B cell (primary cell): ENCODE results near the gene EP400. TPM values are rescaled to one million over a fixed set of nuclear protein-coding genes. Genes with fewer than 3 reads are reported as not detected.

ENCODE experiments used
- ATAC-seq: fragments of 200-7000 bp; cut with Tn5 transposase; one replicate; pipeline ENCODE4 v1.10.0; 2021; ENCODE audit warnings: low read depth, mild to moderate bottlenecking, moderate number of reproducible peaks, moderate library complexity
- CTCF ChIA-PET: fragments of 350-600 bp; sonication (Branson Sonifier 250); formaldehyde crosslinking; loops from one replicate; lab custom pipeline; 2021; ENCODE audit warnings: antibody characterized with exemption, inconsistent platforms; lab: Charles Lee
- POLR2A ChIA-PET: fragments of 350-600 bp; sonication (Branson Sonifier 250); formaldehyde crosslinking; loops from one replicate; lab custom pipeline; 2021; ENCODE audit warnings: antibody characterized with exemption; lab: Charles Lee
- DNase-seq: peaks from one replicate; pipeline ENCODE4 v3.0.0; 2013
- H2AFZ ChIP-seq: 2 replicates; pipeline ENCODE4 v1.6.1; 2012; ENCODE audit warnings: mild to moderate bottlenecking, low read depth, low read length; ENCODE audit not compliant: insufficient read depth, poor library complexity, severe bottlenecking
- H3K27ac ChIP-seq, 2 donors: 1 replicate in 1 of 2; 2 replicates in 1 of 2; pipeline ENCODE4 v1.5.1; 2012 to 2013; ENCODE audit warnings: low read length in 2 of 2, mild to moderate bottlenecking in 2 of 2, moderate library complexity in 1 of 2
- H3K27me3 ChIP-seq, 4 experiments: fragments of 200-600 bp in 1 of 4; sonication (generic) in 1 of 4; replicated peaks in 1 of 4; 1 replicate in 2 of 4; 2 replicates in 2 of 4; pipeline versions ENCODE4 v1.6.1 to v1.7.0; 2013 to 2016; ENCODE audit warnings: low read length in 3 of 4, mild to moderate bottlenecking in 2 of 4, mixed read lengths in 1 of 4, moderate library complexity in 1 of 4; ENCODE audit not compliant: insufficient read depth in 4 of 4, control insufficient read depth in 3 of 4; ENCODE audit errors: control extremely low read depth in 1 of 4
- H3K36me3 ChIP-seq, 2 experiments: replicated peaks in 1 of 2; 1 replicate in 1 of 2; 2 replicates in 1 of 2; pipeline versions ENCODE4 v1.6.1 to v1.7.1; 2013; ENCODE audit warnings: low read length in 1 of 2; ENCODE audit not compliant: insufficient read depth in 2 of 2, control insufficient read depth in 1 of 2; ENCODE audit errors: control extremely low read depth in 1 of 2, extremely low read depth in 1 of 2
- H3K4me1 ChIP-seq, 2 donors: fragments of 200-600 bp in 1 of 2; sonication (generic) in 1 of 2; 1 replicate in 1 of 2; 2 replicates in 1 of 2; pipeline versions ENCODE4 v1.5.1 to v1.6.1; 2013 to 2017; ENCODE audit warnings: low read length in 2 of 2; ENCODE audit not compliant: control insufficient read depth in 2 of 2, insufficient read depth in 2 of 2
- H3K4me2 ChIP-seq: replicated peaks from 2 replicates; pipeline ENCODE3; 2012; ENCODE audit warnings: mild to moderate bottlenecking, low read depth, low read length; ENCODE audit not compliant: poor library complexity, severe bottlenecking
- H3K4me3 ChIP-seq, 5 experiments: fragments of 200-600 bp in 1 of 5; sonication (generic) in 1 of 5; 1 replicate in 3 of 5; 2 replicates in 2 of 5; pipeline versions ENCODE4 v1.5.1 to v1.7.0; 2011 to 2016; ENCODE audit warnings: low read length in 4 of 5, mild to moderate bottlenecking in 4 of 5, low read depth in 2 of 5, control low read depth in 1 of 5, moderate library complexity in 1 of 5; ENCODE audit not compliant: insufficient read depth in 1 of 5; ENCODE audit errors: control extremely low read depth in 1 of 5, extremely low read depth in 1 of 5
- H3K79me2 ChIP-seq: fragments of 200-600 bp; sonication (generic); one replicate; pipeline ENCODE4 v1.6.0; 2016; ENCODE audit warnings: low read length; ENCODE audit not compliant: control insufficient read depth, insufficient read depth
- H3K9ac ChIP-seq: fragments of 200-600 bp; sonication (generic); 2 replicates; pipeline ENCODE4 v1.6.1; 2017; ENCODE audit warnings: mild to moderate bottlenecking, low read length, moderate library complexity
- H3K9me3 ChIP-seq, 3 donors: one replicate each; pipeline versions ENCODE4 v1.6.1 to v1.7.1; 2013; ENCODE audit warnings: low read length in 2 of 3; ENCODE audit not compliant: control insufficient read depth in 2 of 3, insufficient read depth in 1 of 3; ENCODE audit errors: control extremely low read depth in 1 of 3
- H4K20me1 ChIP-seq: 2 replicates; pipeline ENCODE4 v1.6.0; 2012; ENCODE audit warnings: mild to moderate bottlenecking, low read length; ENCODE audit not compliant: insufficient read depth, control insufficient read depth, poor library complexity, severe bottlenecking
- H3K27ac Mint-ChIP-seq: one replicate; pipeline ENCODE4 v1.8.0; 2021; ENCODE audit warnings: mixed read lengths
- H3K27me3 Mint-ChIP-seq: one replicate; pipeline ENCODE4 v1.8.0; 2021; ENCODE audit warnings: mixed read lengths
- H3K4me1 Mint-ChIP-seq: one replicate; pipeline ENCODE4 v1.8.0; 2021; ENCODE audit warnings: mixed read lengths
- H3K4me3 Mint-ChIP-seq: one replicate; pipeline ENCODE4 v1.8.0; 2021; ENCODE audit warnings: mixed read lengths
- H3K9me3 Mint-ChIP-seq: one replicate; pipeline ENCODE4 v1.8.0; 2022; ENCODE audit warnings: mixed read lengths; ENCODE audit not compliant: insufficient read depth
- CTCF ChIP-seq: fragments of 200-600 bp; IDR thresholded peaks from one replicate; pipeline ENCODE4 v1.8.0; 2022; ENCODE audit warnings: antibody characterized with exemption, mild to moderate bottlenecking
- EZH2 ChIP-seq: IDR thresholded peaks from 2 replicates; pipeline ENCODE4 v1.6.1; 2012; ENCODE audit warnings: borderline replicate concordance, low read depth, mild to moderate bottlenecking, moderate library complexity, low read length; ENCODE audit not compliant: insufficient read depth, poor library complexity, severe bottlenecking
- WGBS: methylation state at CpG from one replicate; pipeline ENCODE4 v1.1.5; 2013; ENCODE audit warnings: missing lambda C conversion rate; ENCODE audit not compliant: insufficient coverage; 5-methylcytosine and 5-hydroxymethylcytosine counted together
- intact Hi-C: fragments of 100-400 bp; cut with micrococcal nuclease; formaldehyde crosslinking; loops from one replicate; pipeline ENCODE4 v1.10.0; 2022
- polyA plus RNA-seq: library from polyadenylated mRNA; depleted of rRNA; stranded (reverse); fragments of >200 nt; gene quantifications from 2 replicates; pipeline ENCODE4 v1.2.3, GENCODE V29; 2012
- total RNA-seq, 2 donors: library from RNA; stranded (reverse); fragments of 120-200 nt in 1 of 2; gene quantifications; 1 replicate in 1 of 2; 2 replicates in 1 of 2; pipeline versions ENCODE4 v1.2.3 to v1.2.4, GENCODE V29; 2013 to 2022

EP400 gene
- total and polyA plus RNA-seq, 2 donors (not counting 1 experiment from before 2014, with no cell fraction given) = 17.3 to 82.2 TPM

GRCh38 chr12:132089407-132089910 is 139.7 kb downstream of the EP400 start:
- no peak overlapping the region for H3K4me3 Mint-ChIP-seq
- ChIA-PET POLR2A (no interaction called here), CTCF (no interaction called here)
- Histone ChIP-seq H3K79me2 (peaks cover 21% of the 10 kb centered on the region), H3K27ac (no peak overlapping the region), H3K4me2 (no peak overlapping the region), H3K9me3 (no peaks in the 10 kb centered on the region), H2AFZ (no peak overlapping the region), H3K27me3 (no peaks in the 10 kb centered on the region), H3K9ac (no peak overlapping the region), H3K4me1 (peaks cover 8 to 21% of the 10 kb centered on the region in 2 donors), H3K36me3 (peaks cover 2 to 6% of the 10 kb centered on the region in 2 experiments), H4K20me1 (no peaks in the 10 kb centered on the region), H3K4me3 (no peak overlapping the region)
- WGBS = no CpG with 5 or more reads among the region's 4 CpGs
- intact Hi-C loops = loop anchor here (10.0 kb wide), 1 partner anchor 1215 kb away; the partner anchor contains the start of gene RAN
- no peaks in the 10 kb centered on the region for H3K27me3 Mint-ChIP-seq
- H3K9me3 Mint-ChIP-seq = no peaks in the 10 kb centered on the region
- H3K4me1 Mint-ChIP-seq = peaks cover 30% of the 10 kb centered on the region
- DNase-seq (no peak), ATAC-seq (no peak)
- TF ChIP-seq CTCF = no peak
- no peak overlapping the region for H3K27ac Mint-ChIP-seq

- peaks cover 18% of the 10 kb centered on the region for H3K79me2 ChIP-seq
- H2AFZ ChIP-seq = no peak overlapping the region
- H3K27ac Mint-ChIP-seq = no peak overlapping the region
- peaks cover 0 to 6% of the 10 kb centered on the region in 2 donors for H3K4me1 ChIP-seq
- TF ChIP-seq EZH2 = no peak
- no peak for TF ChIP-seq CTCF
- no peak overlapping the region for H3K4me3 ChIP-seq
- H3K4me1 Mint-ChIP-seq = peaks cover 17% of the 10 kb centered on the region
- CTCF ChIA-PET = no interaction called here
- 94% methylated on average over 11 of the region's 16 CpGs for WGBS
- peaks cover 0 to 7% (median 0%) of the 10 kb centered on the region in 3 donors for H3K9me3 ChIP-seq
- no peaks in the 10 kb centered on the region for H3K27me3 ChIP-seq
- no peak overlapping the region for H3K4me2 ChIP-seq
- POLR2A ChIA-PET = no interaction called here
- H3K36me3 ChIP-seq = peaks cover 1 to 10% of the 10 kb centered on the region in 2 experiments
- no peak overlapping the region for H3K9ac ChIP-seq
- no peaks in the 10 kb centered on the region for H4K20me1 ChIP-seq
- no peaks in the 10 kb centered on the region for H3K9me3 Mint-ChIP-seq
- H3K27me3 Mint-ChIP-seq = no peaks in the 10 kb centered on the region
- DNase-seq (no peak), ATAC-seq (no peak)
- no peak overlapping the region for H3K4me3 Mint-ChIP-seq
- intact Hi-C loops = no loop called here
- no peak overlapping the region for H3K27ac ChIP-seq
These were observed 144.6 kb downstream of the EP400 start for GRCh38 chr12:132094269-132094891.
